SK-N-DZ (cell line): Measurements from ENCODE around the gene PCDHGA7.
"Not testable (repeated sequence)": the region's sequence is repeated elsewhere in the genome, so short reads cannot be mapped to it uniquely, and the experiment has no call there.

Source experiments
- DNase-seq: peaks from one replicate; pipeline ENCODE4 v3.0.0-alpha.2; 2015; ENCODE audit warnings: low spot score

The PCDHGA7 gene

DNA sequence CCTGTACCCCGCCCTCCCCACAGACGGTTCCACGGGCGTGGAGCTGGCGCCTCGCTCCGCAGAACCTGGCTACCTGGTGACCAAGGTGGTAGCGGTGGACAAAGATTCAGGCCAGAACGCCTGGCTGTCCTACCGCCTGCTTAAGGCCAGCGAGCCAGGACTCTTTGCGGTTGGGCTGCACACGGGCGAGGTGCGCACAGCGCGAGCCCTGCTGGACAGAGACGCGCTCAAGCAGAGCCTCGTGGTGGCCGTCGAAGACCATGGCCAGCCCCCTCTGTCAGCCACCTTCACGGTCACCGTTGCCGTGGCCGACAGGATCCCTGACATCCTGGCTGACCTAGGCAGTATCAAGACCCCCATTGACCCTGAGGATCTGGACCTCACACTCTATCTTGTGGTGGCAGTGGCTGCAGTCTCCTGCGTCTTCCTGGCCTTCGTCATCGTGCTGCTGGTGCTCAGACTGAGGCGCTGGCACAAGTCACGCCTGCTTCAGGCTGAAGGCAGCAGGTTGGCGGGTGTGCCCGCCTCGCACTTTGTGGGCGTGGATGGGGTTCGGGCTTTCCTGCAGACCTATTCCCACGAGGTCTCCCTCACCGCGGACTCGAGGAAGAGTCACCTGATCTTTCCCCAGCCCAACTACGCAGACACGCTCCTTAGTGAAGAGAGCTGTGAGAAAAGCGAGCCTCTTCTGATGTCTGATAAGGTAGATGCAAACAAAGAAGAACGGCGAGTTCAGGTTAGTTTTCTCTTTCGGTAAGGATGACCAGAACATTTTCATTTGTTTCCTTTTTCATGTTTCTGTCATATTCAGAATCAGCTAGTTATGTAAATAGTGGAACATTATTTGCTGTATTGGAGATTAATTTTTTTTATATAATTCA lies 16.3 kb upstream of the PCDHGA7 start:
- no peak for DNase-seq

DNA sequence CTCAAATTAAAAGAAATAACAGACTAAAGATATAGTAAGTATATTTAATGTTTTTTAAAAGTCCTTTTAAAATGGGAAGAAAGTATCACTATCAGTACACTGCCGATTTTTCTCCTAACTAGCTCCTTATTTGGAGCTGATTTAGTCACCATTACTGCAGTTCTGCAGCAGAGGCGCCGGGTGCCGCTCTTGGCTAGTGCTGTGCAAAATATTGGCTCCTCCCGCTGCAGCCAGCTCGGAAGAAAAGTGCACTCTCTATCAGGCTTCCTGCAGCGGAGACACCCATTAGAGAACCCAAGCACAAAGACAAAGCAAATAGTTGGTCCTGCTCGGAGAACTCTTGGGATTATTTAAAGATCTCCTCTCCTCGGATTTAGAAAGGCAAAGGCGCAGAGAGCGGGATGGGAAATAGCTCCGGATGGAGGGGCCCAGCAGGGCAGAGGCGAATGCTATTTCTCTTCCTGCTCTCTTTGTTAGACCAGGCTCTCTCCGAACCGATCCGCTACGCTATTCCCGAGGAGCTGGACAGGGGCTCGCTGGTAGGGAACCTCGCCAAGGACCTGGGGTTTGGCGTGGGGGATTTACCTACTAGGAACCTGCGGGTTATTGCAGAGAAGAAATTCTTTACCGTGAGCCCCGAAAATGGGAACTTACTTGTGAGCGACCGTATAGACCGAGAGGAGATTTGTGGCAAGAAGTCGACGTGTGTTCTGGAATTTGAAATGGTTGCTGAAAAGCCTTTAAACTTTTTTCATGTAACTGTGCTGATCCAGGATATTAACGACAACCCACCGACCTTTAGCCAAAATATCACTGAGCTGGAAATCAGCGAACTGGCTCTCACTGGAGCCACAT lies 12.3 kb upstream of the PCDHGA7 start, which contains the start of gene PCDHGB3:
Gene PCDHGB3, plus strand, starts transcription at position 249 of the 855 bp plus-strand sequence. Its CDS starts 153 bp downstream, at position 402.
- DNase-seq = no peak

DNA sequence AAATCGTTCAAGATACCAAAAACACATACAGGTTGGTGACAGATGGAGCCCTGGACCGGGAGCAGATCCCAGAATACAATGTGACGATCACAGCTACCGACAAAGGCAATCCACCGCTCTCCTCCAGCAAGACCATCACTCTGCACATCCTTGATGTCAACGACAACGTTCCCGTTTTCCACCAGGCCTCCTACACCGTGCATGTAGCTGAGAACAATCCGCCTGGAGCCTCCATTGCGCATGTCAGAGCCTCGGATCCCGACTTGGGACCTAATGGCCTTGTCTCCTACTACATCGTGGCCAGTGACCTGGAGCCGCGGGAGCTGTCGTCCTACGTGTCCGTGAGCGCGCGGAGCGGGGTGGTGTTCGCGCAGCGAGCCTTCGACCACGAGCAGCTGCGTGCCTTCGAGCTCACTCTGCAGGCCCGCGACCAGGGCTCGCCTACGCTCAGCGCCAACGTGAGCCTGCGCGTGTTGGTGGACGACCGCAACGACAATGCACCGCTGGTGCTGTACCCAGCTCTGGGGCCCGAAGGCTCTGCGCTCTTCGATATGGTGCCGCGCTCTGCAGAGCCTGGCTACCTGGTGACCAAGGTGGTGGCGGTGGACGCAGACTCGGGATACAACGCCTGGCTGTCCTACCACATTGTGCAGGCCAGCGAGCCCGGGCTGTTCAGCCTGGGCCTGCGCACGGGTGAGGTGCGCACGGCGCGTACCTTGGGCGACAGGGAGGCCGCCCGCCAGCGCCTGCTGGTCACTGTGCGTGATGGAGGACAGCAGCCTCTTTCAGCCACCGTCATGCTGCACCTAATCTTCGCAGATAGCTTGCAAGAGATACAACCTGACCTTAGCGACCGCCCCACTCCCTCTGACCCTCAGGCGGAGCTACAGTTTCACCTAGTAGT lies 10.7 kb upstream of the PCDHGA7 start:
- DNase-seq = no peak

DNA sequence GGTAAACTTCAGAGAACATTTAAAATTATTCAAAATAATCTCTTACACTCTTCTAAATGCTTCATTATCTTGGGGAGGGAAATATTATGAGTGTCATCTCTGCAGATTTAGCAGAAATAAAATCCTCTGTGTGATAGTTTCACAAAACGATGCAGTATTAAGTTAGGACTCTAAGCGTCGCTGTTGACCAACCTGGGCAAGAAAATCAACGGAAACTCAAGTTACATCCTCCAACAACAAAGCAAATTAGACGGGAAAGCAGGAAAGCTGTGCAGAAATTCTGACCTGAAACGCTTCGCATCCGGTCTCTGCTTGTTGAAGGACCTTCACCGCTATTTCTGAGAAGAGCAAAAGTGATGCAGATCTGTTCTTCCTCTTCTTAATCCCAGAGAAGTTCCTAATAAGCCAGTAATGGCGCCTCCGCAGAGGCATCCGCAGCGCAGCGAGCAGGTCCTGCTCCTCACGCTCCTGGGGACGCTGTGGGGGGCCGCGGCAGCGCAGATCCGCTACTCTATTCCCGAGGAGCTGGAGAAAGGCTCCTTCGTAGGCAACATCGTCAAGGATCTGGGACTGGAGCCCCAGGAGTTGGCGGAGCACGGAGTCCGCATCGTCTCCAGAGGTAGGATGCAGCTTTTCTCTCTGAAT lies 8.7 kb upstream of the PCDHGA7 start, which contains the start of gene PCDHGA6:
Gene PCDHGA6, plus strand, starts transcription at position 219 of the 645 bp plus-strand sequence. Its CDS starts 193 bp downstream, at position 412.
- no peak for DNase-seq

DNA sequence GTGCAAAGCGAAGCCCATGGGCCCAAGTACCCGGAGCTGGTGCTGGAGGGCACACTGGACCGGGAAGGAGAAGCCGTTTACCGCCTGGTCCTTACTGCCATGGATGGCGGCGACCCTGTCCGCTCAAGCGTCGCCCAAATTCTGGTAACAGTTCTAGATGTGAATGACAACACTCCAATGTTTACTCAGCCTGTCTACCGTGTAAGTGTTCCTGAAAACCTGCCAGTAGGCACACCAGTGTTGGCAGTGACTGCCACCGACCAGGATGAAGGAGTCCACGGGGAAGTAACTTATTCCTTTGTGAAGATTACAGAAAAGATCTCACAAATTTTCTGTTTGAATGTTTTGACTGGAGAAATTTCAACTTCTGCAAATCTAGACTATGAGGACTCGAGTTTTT lies 7.9 kb upstream of the PCDHGA7 start:
- DNase-seq = no peak

DNA sequence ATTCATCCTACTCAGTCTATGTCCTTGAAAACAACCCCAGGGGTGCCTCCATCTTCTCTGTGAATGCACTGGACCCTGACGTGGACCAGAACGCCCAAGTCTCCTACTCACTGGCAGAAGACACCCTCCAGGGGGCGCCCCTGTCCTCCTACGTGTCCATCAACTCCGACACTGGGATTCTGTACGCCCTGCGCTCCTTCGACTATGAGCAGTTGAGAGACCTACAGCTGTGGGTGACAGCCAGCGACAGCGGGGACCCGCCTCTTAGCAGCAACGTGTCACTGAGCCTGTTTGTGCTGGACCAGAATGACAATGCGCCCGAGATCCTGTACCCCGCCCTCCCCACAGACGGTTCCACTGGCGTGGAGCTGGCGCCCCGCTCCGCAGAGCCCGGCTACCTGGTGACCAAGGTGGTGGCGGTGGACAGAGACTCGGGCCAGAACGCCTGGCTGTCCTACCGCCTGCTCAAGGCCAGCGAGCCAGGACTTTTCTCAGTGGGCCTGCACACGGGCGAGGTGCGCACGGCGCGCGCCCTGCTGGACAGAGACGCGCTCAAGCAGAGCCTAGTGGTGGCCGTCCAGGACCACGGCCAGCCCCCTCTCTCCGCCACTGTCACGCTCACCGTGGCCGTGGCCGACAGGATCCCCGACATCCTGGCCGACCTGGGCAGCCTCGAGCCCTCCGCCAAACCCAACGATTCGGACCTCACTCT lies 6.9 kb upstream of the PCDHGA7 start:
- DNase-seq = not testable (repeated sequence)

DNA sequence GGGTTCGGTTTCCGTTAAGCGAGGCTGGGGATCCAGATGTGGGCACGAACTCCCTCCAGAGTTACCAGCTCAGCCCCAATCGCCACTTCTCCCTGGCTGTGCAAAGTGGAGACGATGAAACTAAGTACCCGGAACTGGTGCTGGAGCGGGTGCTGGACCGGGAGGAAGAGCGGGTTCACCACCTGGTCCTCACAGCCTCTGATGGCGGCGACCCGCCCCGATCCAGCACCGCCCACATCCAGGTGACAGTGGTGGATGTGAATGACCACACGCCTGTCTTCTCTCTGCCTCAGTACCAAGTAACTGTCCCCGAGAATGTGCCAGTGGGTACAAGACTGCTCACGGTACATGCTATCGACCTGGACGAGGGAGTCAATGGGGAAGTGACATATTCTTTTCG lies 803 bp downstream of the PCDHGA7 start:
- no peak for DNase-seq

DNA sequence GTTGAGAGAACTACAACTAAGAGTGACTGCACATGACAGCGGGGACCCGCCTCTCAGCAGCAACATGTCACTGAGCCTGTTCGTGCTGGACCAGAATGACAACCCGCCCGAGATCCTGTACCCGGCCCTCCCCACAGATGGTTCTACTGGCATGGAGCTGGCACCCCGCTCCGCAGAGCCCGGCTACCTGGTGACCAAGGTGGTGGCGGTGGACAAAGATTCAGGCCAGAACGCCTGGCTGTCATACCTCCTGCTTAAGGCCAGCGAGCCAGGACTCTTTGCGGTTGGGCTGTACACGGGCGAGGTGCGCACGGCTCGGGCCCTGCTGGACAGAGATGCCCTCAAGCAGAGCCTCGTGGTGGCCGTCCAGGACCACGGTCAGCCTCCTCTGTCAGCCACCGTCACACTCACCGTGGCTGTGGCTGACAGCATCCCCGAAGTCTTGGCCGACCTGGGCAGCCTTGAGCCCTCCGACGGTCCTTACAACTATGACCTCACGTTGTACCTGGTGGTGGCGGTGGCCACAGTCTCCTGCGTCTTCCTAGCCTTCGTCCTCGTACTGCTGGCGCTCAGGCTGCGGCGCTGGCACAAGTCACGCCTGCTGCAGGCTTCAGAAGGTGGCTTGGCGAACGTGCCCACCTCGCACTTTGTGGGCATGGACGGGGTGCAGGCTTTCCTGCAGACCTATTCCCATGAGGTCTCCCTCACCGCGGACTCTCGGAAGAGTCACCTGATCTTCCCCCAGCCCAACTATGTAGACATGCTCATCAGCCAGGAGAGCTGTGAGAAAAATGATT lies 2.1 kb downstream of the PCDHGA7 start:
- DNase-seq = no peak

DNA sequence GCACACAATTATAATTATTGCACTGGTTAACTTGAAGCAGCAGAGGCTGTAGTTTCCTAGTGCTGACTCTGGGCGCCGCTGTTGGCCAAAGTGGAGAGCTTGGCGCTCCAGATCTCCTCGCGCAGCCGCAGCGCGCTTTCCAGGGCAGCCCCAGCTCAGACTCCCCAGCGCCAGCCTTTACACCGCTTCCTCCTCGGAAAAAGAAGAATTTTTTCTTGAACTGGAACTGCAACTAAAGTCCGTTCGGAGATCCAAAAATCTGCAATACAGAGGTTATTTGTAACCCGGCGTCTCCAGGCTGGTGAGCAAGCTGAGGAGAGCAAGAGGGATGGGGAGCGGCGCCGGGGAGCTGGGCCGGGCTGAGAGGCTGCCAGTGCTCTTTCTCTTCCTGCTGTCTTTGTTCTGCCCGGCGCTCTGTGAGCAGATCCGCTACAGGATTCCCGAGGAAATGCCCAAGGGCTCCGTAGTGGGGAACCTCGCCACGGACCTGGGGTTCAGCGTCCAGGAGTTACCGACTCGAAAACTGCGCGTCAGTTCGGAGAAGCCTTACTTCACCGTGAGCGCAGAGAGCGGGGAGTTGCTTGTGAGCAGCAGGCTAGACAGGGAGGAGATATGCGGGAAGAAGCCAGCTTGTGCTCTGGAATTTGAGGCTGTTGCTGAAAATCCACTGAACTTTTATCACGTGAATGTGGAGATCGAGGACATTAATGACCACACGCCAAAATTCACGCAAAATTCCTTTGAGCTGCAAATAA lies 5.2 kb downstream of the PCDHGA7 start, which contains the start of gene PCDHGB4:
Gene PCDHGB4, plus strand, starts transcription at position 142 of the 755 bp plus-strand sequence. Its CDS starts 187 bp downstream, at position 329.
- not testable (repeated sequence) for DNase-seq

DNA sequence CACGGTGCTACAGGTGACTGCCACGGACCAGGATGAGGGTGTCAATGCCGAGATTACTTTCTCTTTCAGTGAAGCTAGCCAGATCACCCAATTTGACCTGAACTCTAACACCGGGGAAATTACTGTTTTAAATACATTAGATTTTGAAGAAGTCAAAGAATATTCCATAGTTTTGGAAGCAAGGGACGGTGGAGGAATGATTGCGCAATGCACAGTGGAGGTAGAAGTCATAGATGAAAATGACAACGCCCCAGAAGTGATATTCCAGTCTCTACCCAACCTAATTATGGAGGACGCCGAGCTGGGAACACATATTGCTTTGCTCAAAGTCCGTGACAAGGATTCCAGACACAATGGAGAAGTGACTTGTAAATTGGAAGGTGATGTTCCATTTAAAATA lies 6.1 kb downstream of the PCDHGA7 start:
- no peak for DNase-seq

DNA sequence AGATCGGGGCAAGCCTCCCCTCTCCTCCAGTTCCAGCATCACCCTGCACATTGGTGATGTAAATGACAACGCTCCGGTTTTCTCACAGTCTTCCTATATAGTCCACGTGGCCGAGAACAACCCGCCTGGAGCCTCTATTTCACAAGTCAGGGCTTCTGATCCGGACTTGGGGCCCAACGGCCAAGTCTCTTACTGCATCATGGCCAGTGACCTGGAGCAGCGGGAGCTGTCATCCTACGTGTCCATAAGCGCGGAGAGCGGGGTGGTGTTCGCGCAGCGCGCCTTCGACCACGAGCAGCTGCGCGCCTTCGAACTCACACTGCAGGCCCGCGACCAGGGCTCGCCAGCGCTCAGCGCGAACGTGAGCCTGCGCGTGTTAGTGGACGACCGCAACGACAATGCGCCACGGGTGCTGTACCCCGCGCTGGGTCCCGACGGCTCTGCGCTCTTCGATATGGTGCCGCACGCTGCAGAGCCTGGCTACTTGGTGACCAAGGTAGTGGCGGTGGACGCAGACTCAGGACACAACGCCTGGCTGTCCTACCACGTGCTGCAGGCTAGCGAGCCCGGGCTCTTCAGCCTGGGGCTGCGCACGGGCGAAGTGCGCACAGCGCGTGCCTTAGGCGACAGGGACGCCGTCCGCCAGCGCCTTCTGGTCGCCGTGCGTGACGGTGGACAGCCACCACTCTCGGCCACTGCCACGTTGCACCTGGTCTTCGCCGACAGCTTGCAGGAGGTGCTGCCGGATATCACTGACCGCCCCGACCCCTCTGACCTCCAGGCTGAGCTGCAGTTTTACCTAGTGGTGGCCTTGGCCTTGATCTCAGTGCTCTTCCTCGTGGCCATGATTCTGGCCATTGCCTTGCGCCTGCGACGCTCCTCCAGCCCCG lies 6.9 kb downstream of the PCDHGA7 start:
- no peak for DNase-seq

DNA sequence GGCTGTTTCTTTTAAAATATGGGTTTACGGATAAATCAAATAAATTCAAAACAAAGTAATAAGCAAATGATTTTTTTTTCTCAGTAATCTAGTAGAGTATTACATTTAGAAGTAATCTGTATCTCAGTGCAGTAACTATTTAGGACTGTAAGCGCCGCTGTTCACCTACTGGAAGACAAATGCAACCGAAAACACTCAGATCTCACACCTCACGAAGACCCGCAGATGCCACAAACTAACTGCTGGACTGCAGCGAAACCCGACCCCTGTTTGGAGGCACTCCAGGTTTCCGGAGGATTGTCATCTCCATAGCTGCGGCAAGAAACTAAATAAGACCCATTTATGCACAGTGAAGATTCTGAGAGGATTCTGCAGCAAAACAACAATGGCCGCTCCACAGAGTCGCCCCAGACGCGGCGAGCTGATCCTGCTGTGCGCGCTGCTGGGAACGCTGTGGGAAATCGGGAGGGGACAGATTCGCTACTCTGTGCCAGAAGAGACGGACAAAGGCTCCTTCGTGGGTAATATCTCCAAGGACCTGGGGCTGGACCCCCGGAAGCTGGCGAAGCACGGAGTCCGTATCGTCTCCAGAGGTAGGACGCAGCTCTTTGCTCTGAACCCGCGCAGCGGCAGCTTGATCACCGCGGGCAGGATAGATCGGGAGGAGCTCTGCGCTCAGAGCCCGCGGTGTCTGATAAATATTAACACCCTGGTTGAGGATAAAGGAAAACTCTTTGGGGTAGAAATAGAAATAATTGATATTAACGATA lies 10.1 kb downstream of the PCDHGA7 start, which contains the start of gene PCDHGA8:
Gene PCDHGA8, plus strand, starts transcription at position 205 of the 770 bp plus-strand sequence. Its CDS starts 181 bp downstream, at position 386.
- DNase-seq = no peak

DNA sequence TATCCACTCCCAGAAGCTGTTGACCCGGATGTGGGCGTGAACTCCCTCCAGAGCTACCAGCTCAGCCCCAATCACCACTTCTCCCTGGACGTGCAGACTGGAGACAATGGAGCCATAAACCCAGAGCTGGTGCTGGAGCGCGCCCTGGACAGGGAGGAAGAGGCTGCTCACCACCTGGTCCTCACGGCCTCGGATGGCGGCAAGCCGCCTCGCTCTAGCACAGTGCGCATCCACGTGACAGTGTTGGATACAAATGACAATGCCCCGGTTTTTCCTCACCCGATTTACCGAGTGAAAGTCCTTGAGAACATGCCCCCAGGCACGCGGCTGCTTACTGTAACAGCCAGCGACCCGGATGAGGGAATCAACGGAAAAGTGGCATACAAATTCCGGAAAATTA lies 10.7 kb downstream of the PCDHGA7 start:
- DNase-seq = no peak

DNA sequence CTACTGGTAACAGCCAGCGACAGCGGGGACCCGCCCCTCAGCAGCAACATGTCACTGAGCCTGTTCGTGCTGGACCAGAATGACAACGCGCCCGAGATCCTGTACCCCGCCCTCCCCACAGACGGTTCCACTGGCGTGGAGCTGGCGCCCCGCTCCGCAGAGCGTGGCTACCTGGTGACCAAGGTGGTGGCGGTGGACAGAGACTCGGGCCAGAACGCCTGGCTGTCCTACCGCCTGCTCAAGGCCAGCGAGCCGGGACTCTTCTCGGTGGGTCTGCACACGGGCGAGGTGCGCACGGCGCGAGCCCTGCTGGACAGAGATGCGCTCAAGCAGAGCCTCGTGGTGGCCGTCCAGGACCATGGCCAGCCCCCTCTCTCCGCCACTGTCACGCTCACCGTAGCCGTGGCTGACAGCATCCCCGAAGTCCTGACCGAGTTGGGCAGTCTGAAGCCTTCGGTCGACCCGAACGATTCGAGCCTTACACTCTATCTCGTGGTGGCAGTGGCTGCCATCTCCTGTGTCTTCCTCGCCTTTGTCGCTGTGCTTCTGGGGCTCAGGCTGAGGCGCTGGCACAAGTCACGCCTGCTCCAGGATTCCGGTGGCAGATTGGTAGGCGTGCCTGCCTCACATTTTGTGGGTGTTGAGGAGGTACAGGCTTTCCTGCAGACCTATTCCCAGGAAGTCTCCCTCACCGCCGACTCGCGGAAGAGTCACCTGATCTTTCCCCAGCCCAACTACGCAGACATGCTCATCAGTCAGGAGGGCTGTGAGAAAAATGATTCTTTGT lies 12.1 kb downstream of the PCDHGA7 start:
- DNase-seq = not testable (repeated sequence)

DNA sequence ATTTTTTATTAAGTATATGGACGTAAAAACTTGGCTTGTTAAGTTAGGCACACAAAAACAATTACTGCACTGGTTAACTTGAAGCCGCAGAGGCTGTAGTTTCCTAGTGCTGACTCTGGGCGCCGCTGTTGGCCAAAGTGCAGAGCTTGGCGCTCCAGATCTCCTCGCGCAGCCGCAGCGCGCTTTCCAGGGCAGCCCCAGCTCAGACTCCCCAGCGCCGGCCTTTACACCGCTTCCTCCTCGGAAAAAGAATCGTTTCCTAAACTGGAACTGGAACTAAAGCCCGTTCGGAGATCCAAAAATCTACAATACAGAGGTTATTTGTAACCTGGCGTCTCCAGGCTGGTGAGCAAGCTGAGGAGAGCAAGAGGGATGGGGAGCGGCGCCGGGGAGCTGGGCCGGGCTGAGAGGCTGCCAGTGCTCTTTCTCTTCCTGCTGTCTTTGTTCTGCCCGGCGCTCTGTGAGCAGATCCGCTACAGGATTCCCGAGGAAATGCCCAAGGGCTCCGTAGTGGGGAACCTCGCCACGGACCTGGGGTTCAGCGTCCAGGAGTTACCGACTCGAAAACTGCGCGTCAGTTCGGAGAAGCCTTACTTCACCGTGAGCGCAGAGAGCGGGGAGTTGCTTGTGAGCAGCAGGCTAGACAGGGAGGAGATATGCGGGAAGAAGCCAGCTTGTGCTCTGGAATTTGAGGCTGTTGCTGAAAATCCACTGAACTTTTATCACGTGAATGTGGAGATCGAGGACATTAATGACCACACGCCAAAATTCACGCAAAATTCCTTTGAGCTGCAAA lies 15.4 kb downstream of the PCDHGA7 start, which contains the start of gene PCDHGB5:
Gene PCDHGB5, plus strand, starts transcription at position 192 of the 796 bp plus-strand sequence. Its CDS starts 181 bp downstream, at position 373.
- DNase-seq = not testable (repeated sequence)
